Esophagus squamous epithelium (tissue), 4 donors: ENCODE results near the gene USF2.

ENCODE experiments used
- POLR2A ChIP-seq, 4 donors: fragments of 450-650 bp; IDR thresholded peaks; one replicate each; pipeline ENCODE4 v1.6.1; 2017; ENCODE audit warnings: antibody characterized with exemption in 4 of 4, mild to moderate bottlenecking in 4 of 4, moderate library complexity in 3 of 4
- TF ChIP-seq, protein P1 (sequence below), 6 experiments: fragments of 450-650 bp in 4 of 6; fragments of 200-600 bp in 2 of 6; sonication (generic) in 2 of 6; IDR thresholded peaks; one replicate each; pipeline ENCODE4 v1.5.1; 2016 to 2019; ENCODE audit warnings: antibody characterized with exemption in 6 of 6, mild to moderate bottlenecking in 4 of 6, moderate library complexity in 4 of 6

DNA sequence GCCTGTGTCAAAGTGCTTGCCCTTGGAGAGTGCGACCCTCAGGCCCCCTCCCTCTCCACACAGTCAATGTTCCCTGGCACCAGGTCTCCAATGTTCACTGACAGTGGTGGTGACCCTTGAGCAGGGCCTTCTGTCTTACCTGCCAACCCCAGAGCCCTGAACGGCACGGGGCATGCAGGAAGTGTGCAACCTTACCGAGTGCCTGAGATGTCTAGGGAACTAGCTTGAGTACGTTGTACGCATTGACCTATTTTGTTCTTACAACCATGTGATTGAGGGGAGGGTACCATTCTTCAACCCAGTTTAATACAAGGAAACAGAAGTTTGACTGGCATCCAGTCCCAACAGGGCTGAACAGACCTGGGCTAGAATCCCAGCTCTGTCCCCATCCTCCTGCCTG, 36.4 kb downstream of the USF2 start:
- TF ChIP-seq POLR2A (IDR thresholded peaks at IDR 0.05), result no peak
- TF ChIP-seq, protein P1, sequence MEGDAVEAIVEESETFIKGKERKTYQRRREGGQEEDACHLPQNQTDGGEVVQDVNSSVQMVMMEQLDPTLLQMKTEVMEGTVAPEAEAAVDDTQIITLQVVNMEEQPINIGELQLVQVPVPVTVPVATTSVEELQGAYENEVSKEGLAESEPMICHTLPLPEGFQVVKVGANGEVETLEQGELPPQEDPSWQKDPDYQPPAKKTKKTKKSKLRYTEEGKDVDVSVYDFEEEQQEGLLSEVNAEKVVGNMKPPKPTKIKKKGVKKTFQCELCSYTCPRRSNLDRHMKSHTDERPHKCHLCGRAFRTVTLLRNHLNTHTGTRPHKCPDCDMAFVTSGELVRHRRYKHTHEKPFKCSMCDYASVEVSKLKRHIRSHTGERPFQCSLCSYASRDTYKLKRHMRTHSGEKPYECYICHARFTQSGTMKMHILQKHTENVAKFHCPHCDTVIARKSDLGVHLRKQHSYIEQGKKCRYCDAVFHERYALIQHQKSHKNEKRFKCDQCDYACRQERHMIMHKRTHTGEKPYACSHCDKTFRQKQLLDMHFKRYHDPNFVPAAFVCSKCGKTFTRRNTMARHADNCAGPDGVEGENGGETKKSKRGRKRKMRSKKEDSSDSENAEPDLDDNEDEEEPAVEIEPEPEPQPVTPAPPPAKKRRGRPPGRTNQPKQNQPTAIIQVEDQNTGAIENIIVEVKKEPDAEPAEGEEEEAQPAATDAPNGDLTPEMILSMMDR (IDR thresholded peaks at IDR 0.05), result no peak
